ENCODE results near the gene CLEC16A.
"Not testable (repeated sequence)": the region's sequence is repeated elsewhere in the genome, so short reads cannot be mapped to it uniquely, and the experiment has no call there.

CLEC16A gene

GRCh38 chr16:11101695-11102522, 157.5 kb downstream of the CLEC16A start:
- DNase-seq (ENCODE audit: low read depth), result peak; percentile 90
- no peak overlapping the region for H3K4me3 ChIP-seq (replicated peaks; ENCODE audit: low read depth, low read length)
- peak; percentile 42 for TF ChIP-seq CTCF (IDR thresholded peaks at IDR 0.05; ENCODE audit: low read length, missing control alignments)

DNA sequence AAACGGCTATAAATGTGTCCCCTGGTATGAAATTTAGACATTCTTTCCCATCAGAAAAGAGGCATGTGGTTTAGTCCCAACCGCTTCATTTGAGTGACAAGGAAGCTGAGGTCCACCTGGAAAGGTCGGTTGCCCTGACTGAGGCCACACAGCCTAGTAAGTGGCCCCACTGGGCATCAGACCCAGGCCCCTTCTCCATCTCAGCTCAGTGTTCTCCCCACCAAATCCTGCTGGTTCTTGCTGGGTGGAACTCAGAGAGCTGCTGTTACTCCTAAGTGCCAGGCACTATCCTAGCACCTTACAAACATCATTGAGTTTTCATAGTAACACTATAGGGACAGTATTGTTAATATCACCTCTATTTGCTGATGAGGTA, 158.1 kb downstream of the CLEC16A start:
- DNase-seq (ENCODE audit: low read depth), result no peak
- no peak for TF ChIP-seq CTCF (IDR thresholded peaks at IDR 0.05; ENCODE audit: low read length, missing control alignments)
- H3K4me3 ChIP-seq (replicated peaks; ENCODE audit: low read depth, low read length), result no peak overlapping the region

GRCh38 chr16:11103301-11103700, 158.9 kb downstream of the CLEC16A start:
- not testable (repeated sequence) for H3K4me3 ChIP-seq (replicated peaks; ENCODE audit: low read depth, low read length); DNase-seq (ENCODE audit: low read depth)

- no peak for TF ChIP-seq CTCF (IDR thresholded peaks at IDR 0.05; ENCODE audit: low read length, missing control alignments)
- peak overlapping the region; percentile 8 for H3K4me3 ChIP-seq (replicated peaks; ENCODE audit: low read depth, low read length)
- DNase-seq (ENCODE audit: low read depth), result no peak
Measured at GRCh38 chr16:11104168-11105037, 160.0 kb downstream of the CLEC16A start.

DNA sequence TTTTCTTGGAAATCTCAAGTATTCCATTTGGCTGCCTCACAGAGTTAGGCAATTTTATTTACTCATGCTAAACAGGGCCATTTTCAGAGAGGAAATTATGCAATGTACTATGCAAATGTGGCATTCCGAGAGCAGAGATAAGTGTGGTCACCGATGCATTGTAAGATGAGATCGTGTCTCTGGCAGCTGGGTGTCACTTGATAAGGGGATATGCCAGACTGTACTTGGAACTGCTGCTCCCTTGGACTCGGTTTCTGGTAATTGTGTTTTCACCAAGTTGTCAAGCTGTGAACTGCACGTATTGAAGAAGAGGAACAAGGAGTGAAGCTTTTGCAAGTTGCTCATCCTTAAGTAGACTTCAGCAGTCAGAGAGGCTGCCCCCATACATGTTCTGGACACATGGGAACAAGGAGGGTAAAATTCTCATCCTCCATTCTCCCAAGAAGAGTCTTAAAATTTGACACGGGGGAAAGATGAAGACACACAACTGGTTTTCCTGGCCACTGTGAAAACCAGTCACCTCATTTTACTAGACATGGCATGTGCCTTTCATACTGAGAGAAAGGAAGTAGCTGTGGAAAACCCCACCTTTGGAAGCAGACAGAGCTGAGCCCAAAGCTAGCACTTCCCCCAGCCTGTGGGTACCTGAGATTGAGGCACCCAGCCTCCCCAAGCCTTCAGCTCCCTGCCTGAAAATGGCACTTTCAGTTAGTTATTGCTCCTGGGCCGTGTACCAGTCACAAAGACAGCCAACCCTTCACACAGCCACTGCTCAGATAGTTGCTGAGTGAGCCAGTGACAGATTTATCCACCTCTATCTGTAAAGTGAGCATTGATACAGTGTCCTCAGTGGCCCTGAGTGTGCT, 160.9 kb downstream of the CLEC16A start:
- H3K4me3 ChIP-seq (replicated peaks; ENCODE audit: low read depth, low read length), result no peak overlapping the region
- DNase-seq (ENCODE audit: low read depth), result peak; percentile 97

DNA sequence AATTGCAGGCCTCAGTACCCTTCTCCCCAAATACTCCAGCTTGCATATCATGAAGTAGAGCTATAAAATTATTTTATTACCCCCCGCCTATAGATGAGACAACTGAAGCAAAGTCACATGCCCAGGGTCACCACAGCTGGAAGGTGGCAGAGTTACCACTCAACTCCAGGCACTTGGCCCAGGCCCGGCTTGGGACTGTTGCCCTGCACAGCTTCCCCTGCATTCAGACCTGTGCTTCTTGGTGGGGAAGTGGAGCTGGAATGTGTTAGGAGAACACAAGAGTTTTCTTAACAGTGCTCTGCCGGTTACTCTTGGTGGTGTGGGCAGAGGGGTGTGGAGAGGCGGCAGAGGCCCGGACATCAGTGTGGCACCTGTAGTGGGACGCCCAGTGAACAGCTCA, 162.4 kb downstream of the CLEC16A start:
- DNase-seq (ENCODE audit: low read depth), result no peak
- no peak overlapping the region for H3K4me3 ChIP-seq (replicated peaks; ENCODE audit: low read depth, low read length)
- no peak for TF ChIP-seq CTCF (IDR thresholded peaks at IDR 0.05; ENCODE audit: low read length, missing control alignments)

More for the DNA sequence above, 160.9 kb downstream of the CLEC16A start:
- TF ChIP-seq CTCF (IDR thresholded peaks at IDR 0.05; ENCODE audit: low read length, missing control alignments), result no peak

Data from fibroblast of pulmonary artery (primary cell).